Tibial nerve (tissue), 4 donors: ENCODE data around the gene CAPN11. TPM values are rescaled to one million over a fixed set of nuclear protein-coding genes. Genes with fewer than 3 reads are reported as not detected.

Experiments used
- DNase-seq, 2 donors: peaks; one replicate each; pipeline ENCODE4 v3.0.0-alpha.2; 2019; ENCODE audit warnings: low spot score in 2 of 2
- H3K27ac ChIP-seq, 4 donors: fragments of 200-600 bp; sonication (generic) in 3 of 4; one replicate each; pipeline ENCODE4 v1.5.1; 2017 to 2019; ENCODE audit warnings: mild to moderate bottlenecking in 1 of 4
- H3K27me3 ChIP-seq, 2 donors: fragments of 200-600 bp; sonication (generic) in 1 of 2; one replicate each; pipeline versions ENCODE4 v1.5.1 to v1.6.0; 2017 to 2019
- H3K36me3 ChIP-seq, 3 donors: fragments of 200-600 bp; sonication (generic); one replicate each; pipeline ENCODE4 v1.5.1; 2018 to 2019
- H3K4me1 ChIP-seq, 4 donors: fragments of 200-600 bp; sonication (generic) in 3 of 4; one replicate each; pipeline ENCODE4 v1.5.1; 2017 to 2019
- H3K4me3 ChIP-seq, 4 donors: fragments of 200-600 bp; sonication (generic) in 3 of 4; one replicate each; pipeline ENCODE4 v1.5.1; 2017 to 2019; ENCODE audit warnings: mild to moderate bottlenecking in 1 of 4, moderate library complexity in 1 of 4
- H3K9me3 ChIP-seq, 4 donors: fragments of 200-600 bp; sonication (generic) in 3 of 4; one replicate each; pipeline ENCODE4 v1.5.1; 2017 to 2019
- EP300 ChIP-seq, 2 donors: sonication (generic); formaldehyde crosslinking; IDR thresholded peaks; one replicate each; pipeline ENCODE4 v1.6.1; 2017; ENCODE audit warnings: antibody characterized with exemption in 2 of 2, mild to moderate bottlenecking in 1 of 2
- POLR2A ChIP-seq, 2 donors: fragments of 450-650 bp; IDR thresholded peaks; one replicate each; pipeline ENCODE4 v1.6.1; 2017; ENCODE audit warnings: antibody characterized with exemption in 2 of 2, mild to moderate bottlenecking in 2 of 2, moderate library complexity in 2 of 2
- WGBS, 2 donors: methylation state at CpG; one replicate each; pipeline ENCODE4 v1.1.5; 2018; 5-methylcytosine and 5-hydroxymethylcytosine counted together
- total RNA-seq, 4 donors: library from RNA; depleted of rRNA; stranded (reverse); fragments of >200 nt; gene quantifications; one replicate each; pipeline ENCODE4 v1.1.0, GENCODE V29; 2016
- TF ChIP-seq, protein P1 (sequence below), 5 experiments: fragments of 200-600 bp in 3 of 5; fragments of 450-650 bp in 2 of 5; sonication (generic) in 3 of 5; IDR thresholded peaks; one replicate each; pipeline ENCODE4 v1.5.1; 2016 to 2019; ENCODE audit warnings: antibody characterized with exemption in 5 of 5, mild to moderate bottlenecking in 3 of 5, moderate library complexity in 2 of 5

The CAPN11 gene
- total RNA-seq, 4 donors from 2014 or later = 0.21 to 6.5 (median 4.2) TPM

DNA sequence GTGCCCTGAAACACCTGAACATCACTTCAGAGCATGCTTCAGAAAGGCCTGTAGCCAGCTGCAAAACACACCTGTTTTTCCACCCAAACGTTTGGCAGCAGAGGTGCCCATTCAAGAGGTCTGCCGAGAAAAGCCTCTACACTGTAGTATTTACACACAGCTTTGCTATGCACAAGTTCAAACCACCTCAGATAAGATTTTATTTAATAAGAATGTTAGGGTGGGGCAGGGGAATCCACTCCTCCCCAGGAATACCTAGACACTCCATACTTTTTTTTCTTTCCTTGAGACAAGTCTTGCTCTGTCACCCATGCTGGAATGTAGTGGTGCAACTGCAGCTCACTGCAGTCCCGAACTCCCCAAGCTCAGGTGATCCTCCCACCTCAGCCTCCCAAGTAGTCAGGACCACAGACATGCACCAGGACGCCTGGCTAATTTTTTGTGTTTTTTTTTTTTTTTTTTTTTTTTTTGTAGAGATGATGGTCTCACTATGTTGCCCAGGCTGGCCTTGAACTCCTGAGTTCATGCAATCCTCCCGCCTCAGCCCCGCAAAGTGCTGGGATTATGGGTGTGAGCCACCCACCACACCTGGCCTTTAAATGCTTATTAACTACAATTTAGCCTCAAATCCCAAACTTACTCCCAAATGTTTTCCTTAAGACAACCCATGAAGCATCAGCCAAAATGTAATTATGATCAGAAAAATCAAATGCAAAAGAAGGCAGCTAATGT lies 41.1 kb upstream of the CAPN11 start:
- no peak for DNase-seq
- Histone ChIP-seq H3K4me3 (no peak overlapping the region), H3K4me1 (peaks cover 0 to 51% (median 14%) of the 10 kb centered on the region in 4 donors), H3K27me3 (no peaks in the 10 kb centered on the region), H3K9me3 (no peaks in the 10 kb centered on the region), H3K27ac (no peak overlapping the region), H3K36me3 (peaks cover 0 to 30% (median 14%) of the 10 kb centered on the region in 3 donors)
- TF ChIP-seq, protein P1, sequence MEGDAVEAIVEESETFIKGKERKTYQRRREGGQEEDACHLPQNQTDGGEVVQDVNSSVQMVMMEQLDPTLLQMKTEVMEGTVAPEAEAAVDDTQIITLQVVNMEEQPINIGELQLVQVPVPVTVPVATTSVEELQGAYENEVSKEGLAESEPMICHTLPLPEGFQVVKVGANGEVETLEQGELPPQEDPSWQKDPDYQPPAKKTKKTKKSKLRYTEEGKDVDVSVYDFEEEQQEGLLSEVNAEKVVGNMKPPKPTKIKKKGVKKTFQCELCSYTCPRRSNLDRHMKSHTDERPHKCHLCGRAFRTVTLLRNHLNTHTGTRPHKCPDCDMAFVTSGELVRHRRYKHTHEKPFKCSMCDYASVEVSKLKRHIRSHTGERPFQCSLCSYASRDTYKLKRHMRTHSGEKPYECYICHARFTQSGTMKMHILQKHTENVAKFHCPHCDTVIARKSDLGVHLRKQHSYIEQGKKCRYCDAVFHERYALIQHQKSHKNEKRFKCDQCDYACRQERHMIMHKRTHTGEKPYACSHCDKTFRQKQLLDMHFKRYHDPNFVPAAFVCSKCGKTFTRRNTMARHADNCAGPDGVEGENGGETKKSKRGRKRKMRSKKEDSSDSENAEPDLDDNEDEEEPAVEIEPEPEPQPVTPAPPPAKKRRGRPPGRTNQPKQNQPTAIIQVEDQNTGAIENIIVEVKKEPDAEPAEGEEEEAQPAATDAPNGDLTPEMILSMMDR (IDR thresholded peaks at IDR 0.05) = no peak
- TF ChIP-seq EP300 (IDR thresholded peaks at IDR 0.05) (no peak), POLR2A (IDR thresholded peaks at IDR 0.05) (no peak)
- 84 to 85% methylated on average over 6 of the region's 6 CpGs for WGBS, 2 donors

DNA sequence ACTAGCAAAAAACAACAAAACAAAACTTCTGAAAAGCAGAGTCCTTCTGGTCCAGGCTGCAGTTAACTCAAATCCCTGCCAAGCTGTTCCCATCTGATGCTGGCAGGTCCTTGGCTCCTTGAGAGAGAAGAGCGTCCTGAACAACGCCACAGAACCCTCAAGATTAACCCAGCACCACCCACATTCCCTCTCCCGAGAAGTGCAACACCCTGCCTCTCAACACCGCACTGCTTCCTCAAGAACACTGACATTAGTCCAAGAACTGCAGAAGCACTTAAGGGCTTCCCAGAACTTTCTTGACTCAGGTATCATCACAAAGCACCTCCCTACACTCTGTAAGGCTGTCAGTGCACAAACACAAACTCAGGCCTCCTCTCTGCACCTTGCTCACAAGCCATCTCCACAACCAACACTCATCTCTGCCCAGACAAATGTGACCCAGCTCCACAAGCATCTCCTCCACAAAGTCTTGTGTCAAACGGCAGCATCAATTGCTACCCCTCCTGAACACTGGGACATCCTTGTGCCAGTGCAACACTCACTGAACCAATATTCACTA lies 38.8 kb upstream of the CAPN11 start:
- H3K27ac ChIP-seq = no peak overlapping the region
- TF ChIP-seq EP300 (IDR thresholded peaks at IDR 0.05) (no peak), POLR2A (IDR thresholded peaks at IDR 0.05) (no peak)
- TF ChIP-seq, protein P1 (IDR thresholded peaks at IDR 0.05) = no peak
- WGBS, 2 donors = 46 to 49% methylated on average over 5 of the region's 5 CpGs
- H3K36me3 ChIP-seq = peaks cover 0 to 8% (median 0%) of the 10 kb centered on the region in 3 donors
- no peak for DNase-seq
- H3K4me1 ChIP-seq = peaks cover 0 to 71% (median 26%) of the 10 kb centered on the region in 4 donors
- no peaks in the 10 kb centered on the region for H3K27me3 ChIP-seq
- H3K9me3 ChIP-seq = no peaks in the 10 kb centered on the region
- no peak overlapping the region for H3K4me3 ChIP-seq

DNA sequence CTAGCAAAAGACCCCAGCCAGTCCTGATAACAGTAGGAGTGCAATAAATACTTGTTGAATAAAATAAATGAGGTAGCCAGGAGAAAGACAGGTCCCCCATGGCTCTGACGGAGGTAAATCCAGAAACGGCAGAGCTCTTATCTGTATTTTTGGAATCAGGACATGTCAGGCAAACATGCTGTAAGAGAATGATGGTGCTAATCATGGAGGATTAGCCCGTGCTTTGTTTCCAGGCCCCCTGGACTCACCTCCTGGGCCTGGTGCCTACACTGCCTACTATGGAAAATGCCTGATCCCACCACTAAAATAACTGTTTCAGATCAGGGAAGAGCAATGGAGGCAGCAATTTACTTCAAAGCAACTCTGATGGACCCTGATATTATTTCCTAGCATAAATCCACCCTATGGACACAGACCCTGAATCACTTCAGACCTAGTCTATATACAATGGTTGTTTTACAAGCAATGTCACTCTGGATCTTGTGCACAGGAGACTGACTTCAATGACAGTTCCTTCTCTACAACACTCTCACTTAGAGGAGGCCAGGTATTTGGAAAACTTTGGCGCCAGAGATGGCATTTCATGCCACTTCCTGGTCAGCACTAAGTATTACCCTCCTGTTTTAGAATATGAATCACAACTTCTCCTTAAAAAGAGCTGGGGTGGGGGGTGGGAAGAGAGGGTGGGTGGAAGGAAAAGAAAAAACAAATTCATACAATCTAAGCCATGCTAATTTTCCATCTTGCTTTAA lies 37.8 kb upstream of the CAPN11 start:
- TF ChIP-seq, protein P1 (IDR thresholded peaks at IDR 0.05) = no peak
- TF ChIP-seq EP300 (IDR thresholded peaks at IDR 0.05) (no peak), POLR2A (IDR thresholded peaks at IDR 0.05) (no peak)
- no peak for DNase-seq
- Histone ChIP-seq H3K27me3 (no peaks in the 10 kb centered on the region), H3K36me3 (no peaks in the 10 kb centered on the region), H3K27ac (no peak overlapping the region), H3K4me1 (peaks cover 0 to 78% (median 31%) of the 10 kb centered on the region in 4 donors), H3K4me3 (no peak overlapping the region), H3K9me3 (no peaks in the 10 kb centered on the region)
- 65 to 80% methylated on average over 4 of the region's 4 CpGs for WGBS, 2 donors

DNA sequence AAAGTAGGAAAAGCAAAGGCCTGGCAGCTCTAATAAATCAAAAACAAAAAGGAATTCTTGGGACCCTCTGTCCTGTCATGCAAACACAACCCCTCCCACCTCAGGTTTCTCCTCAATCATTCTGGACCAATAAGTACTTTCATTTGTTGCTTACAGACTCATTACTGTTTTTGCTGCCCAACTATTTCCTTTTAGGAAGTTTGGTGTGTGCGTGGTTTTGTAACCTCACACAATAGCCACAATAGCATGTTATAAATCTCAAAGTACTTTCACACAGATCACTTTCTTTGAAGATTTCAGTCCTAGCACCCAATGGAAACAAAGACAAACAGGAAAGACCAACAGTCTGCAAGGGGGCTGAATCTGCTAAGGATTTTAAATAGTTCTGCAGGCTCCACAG lies 35.8 kb upstream of the CAPN11 start:
- H3K27ac ChIP-seq = peak overlapping the region in 3 of 4 donors; percentile 36 to 76 (median 49)
- 18 to 26% methylated on average over 1 of the region's 1 CpG for WGBS, 2 donors

More for the DNA sequence above, 35.8 kb upstream of the CAPN11 start:
- no peaks in the 10 kb centered on the region for H3K36me3 ChIP-seq
- no peaks in the 10 kb centered on the region for H3K27me3 ChIP-seq
- TF ChIP-seq, protein P1 (IDR thresholded peaks at IDR 0.05) = no peak
- H3K9me3 ChIP-seq = no peaks in the 10 kb centered on the region
- peaks cover 0 to 70% (median 30%) of the 10 kb centered on the region in 4 donors for H3K4me1 ChIP-seq
- DNase-seq = no peak
- H3K4me3 ChIP-seq = no peak overlapping the region
